NCI-H446 (cell line): ENCODE results near the gene IL2.

ENCODE experiments used
- DNase-seq, 2 experiments: peaks; one replicate each; lab custom pipeline; 2025; lab: John Stamatoyannopoulos, UW

Gene IL2

GRCh38 chr4:122456231-122457116, at the start of gene IL2:
Gene IL2 (minus strand): TSS chr4:122456725. CDS start chr4:122456440, 285 bp downstream.
- DNase-seq: no peak

- DNase-seq: no peak
These were observed 46.7 kb upstream of the IL2 start for GRCh38 chr4:122503214-122503613.

- DNase-seq: peak in 1 of 2 experiments; percentile 14
These were observed 44.5 kb upstream of the IL2 start for GRCh38 chr4:122500852-122501501.

GRCh38 chr4:122489061-122489460, 32.5 kb upstream of the IL2 start:
- DNase-seq: no peak

DNA sequence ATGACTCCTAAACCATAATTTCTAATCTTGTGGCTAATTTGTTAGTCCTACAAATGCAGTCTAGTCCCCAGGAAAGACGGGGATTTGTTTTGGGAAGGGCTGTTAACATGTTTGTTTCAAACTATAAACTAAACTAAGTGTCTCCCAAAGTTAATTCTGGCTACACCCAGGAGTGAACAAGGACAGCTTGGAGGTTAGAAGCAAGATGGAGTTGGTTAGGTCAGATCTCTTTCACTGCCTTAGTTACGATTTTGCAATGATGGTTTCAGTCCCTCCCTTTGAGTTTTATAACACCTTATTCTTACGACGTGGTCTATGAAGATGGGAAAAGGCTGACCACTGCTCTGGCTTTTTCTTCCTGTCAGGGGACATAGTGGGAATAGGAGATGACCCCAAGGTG, 27.0 kb upstream of the IL2 start:
- DNase-seq: no peak

- no peak for DNase-seq
These were observed 25.4 kb upstream of the IL2 start for GRCh38 chr4:122481766-122482405.

- DNase-seq: no peak
These were observed 24.3 kb upstream of the IL2 start for GRCh38 chr4:122480655-122481487.

GRCh38 chr4:122479935-122480416, 23.5 kb upstream of the IL2 start:
- no peak for DNase-seq

- no peak for DNase-seq
These were observed 20.2 kb upstream of the IL2 start for GRCh38 chr4:122476745-122477144.

DNA sequence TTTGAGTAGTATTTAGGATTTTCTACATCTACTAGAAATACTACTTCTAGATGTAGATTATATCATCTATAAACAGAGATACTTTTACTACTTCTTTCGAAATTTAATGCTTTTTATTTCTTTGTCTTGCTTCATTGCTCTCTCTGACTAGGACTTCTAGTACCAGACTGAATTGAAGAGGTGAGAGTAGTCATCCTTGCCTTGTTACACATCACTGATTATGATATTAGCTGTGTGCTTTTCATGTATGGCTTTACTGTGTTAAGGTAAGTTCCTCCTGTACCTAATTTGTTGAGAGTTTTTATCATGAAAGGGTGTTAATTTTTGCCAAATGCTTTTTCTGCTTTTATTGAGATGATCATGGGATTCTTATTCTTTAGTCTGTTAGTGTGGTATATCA, 19.6 kb upstream of the IL2 start:
- DNase-seq: no peak

GRCh38 chr4:122475233-122475632, 18.7 kb upstream of the IL2 start:
- no peak for DNase-seq

DNA sequence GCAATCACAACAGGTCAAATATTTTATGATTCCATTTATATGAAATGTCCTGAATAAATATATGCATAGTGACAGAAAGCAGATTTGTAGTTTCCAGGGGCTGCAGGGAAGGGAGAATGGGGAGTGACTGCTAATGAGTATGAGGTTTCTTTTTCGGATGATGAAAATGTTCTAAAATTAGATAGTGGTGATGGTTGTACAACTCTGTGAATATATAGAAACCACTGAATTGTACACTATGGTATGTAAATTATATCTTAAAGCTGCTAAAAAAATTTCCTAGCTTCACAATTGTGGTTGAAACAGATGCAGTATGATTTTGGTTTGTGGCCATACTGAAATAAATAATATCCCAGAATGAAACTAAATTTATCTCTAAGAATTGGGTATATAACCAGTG, 12.9 kb upstream of the IL2 start:
- DNase-seq: no peak

- DNase-seq: no peak
These were observed 2.1 kb upstream of the IL2 start for GRCh38 chr4:122458625-122459024.

DNA sequence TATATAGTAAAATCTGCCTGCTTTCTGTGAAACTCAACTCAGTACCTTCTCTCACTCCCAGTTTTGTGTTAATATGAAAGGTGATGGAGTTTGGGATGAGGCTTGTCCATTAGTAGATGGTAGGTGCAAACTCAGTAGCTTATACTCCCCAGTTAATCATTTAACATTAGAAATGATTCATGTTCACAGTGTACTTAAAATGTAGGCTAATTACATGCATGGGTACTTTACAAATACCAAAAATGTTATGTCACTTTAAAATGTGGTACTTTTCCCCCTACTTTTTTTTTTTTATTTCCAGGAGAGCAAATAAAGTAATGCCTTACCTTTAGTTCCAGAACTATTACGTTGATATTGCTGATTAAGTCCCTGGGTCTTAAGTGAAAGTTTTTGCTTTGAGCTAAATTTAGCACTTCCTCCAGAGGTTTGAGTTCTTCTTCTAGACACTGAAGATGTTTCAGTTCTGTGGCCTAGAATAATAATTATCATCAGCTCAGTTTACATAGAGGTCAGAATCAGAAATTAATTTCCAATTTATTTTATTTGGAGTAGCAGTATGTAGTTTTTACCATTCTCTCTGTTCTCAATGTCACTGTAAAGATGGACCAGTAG, 3.0 kb downstream of the IL2 start:
- DNase-seq: no peak

DNA sequence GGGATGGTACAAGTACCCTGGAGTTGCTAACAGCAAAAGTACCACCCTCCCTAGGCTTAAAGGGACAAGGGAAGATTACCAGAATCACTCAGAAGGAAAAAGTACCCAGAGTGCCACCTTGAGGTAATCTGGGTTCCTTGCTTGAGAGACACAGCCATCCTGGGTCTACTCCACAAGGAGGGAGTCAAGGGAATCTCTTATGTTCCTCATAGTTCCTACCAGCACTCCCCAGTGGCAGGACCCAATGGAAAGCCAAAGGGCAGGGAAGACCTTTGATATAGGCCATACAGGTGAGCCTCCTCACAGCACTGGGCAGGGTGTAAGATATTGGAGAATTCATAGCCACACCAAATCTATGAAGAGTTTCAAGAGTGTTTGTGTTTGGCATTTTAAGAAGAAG, 5.7 kb downstream of the IL2 start:
- no peak for DNase-seq

DNA sequence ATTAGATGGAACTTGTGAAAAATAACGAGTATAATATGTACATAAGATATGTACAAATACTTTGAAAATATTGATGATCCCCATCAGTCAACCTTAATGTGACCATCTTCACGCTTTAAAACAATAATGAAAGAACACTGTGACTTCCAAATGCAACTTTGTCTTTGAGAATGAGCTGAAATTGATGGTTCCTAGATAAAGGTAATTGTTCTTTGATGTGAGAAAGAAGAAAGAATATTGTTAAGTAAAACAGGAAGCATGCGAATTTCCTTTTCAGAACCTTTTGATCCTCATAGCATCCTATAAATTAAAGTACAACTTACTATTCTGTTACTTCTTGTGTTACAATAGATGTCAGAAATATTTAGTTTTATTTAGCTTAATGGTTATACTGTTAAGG, 22.2 kb downstream of the IL2 start:
- DNase-seq: no peak

GRCh38 chr4:122431351-122431750, 25.2 kb downstream of the IL2 start:
- no peak for DNase-seq

DNA sequence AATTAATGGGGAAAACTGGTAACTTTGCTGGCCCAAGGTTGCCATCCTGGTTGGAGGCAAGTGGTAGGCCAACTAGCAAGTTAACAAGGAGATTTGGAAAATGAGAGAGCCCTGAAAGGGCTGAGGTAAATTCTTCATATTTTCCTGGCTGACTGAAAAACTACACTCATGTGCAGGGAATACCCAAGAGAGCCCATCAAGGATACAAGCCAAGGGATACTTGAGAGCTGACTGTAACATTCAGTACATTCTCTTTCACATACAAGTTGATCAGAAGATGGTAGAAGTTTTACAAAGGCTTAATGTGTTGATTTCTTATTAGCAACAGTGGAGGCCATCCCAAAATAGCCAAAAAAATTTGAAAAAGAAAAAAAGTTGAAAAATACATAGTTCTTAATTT, 33.3 kb downstream of the IL2 start:
- no peak for DNase-seq

DNA sequence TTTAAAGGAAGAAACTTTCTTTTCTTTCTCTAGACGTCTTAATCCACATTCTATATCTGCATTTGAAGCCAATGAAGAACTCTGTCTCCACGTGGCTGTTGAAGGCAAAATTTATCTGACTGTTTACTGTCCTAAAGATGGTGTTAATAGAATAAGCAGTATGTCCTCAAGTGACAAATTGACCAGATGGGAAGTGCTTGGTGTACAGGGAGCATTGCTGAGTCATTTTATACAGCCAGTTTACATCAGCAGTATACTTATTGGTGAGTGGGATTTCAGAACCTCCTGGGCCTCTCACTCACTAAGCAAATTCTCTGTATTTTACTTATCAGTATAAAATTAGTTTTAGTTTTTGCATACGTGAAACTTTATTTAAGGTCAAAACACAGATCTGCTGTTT, 44.0 kb downstream of the IL2 start:
- DNase-seq: no peak

DNA sequence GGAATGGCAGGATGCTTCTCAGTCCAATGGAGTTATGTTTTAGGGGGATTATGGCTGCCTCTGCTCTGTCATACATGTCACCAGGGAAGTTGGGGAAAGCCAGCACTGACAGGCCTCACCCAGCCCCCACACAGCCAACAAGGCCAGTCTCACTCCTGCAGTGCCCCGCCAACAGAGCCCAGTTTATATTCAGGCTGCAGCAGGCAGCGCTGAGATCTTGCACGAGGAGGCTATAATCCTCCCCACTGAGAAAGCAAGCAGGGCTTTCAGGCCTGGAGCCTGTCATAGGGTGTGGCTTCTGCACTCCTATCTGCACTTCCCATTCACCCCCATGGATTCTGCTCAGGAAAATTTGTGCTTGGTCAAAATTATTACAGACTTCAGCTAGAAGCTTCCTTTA, 52.7 kb downstream of the IL2 start:
- DNase-seq: no peak
